Mammary epithelial cell (primary cell): ENCODE data around the gene NFAT5.

Experiments used
- EZH2 ChIP-seq: IDR thresholded peaks from 2 replicates; pipeline ENCODE4 v1.6.1; 2012; ENCODE audit warnings: low read length, inconsistent platforms, borderline replicate concordance
- TF ChIP-seq, protein P1 (sequence below), 2 donors: IDR thresholded peaks in 1 of 2; conservative IDR thresholded peaks in 1 of 2; 2 replicates each; pipeline ENCODE4 v1.5.1; 2011 to 2012; ENCODE audit warnings: inconsistent platforms in 2 of 2, low read length in 2 of 2, mild to moderate bottlenecking in 2 of 2, control low read depth in 1 of 2, low read depth in 1 of 2; ENCODE audit not compliant: insufficient read depth in 1 of 2; ENCODE audit errors: extremely low read depth in 1 of 2

DNA sequence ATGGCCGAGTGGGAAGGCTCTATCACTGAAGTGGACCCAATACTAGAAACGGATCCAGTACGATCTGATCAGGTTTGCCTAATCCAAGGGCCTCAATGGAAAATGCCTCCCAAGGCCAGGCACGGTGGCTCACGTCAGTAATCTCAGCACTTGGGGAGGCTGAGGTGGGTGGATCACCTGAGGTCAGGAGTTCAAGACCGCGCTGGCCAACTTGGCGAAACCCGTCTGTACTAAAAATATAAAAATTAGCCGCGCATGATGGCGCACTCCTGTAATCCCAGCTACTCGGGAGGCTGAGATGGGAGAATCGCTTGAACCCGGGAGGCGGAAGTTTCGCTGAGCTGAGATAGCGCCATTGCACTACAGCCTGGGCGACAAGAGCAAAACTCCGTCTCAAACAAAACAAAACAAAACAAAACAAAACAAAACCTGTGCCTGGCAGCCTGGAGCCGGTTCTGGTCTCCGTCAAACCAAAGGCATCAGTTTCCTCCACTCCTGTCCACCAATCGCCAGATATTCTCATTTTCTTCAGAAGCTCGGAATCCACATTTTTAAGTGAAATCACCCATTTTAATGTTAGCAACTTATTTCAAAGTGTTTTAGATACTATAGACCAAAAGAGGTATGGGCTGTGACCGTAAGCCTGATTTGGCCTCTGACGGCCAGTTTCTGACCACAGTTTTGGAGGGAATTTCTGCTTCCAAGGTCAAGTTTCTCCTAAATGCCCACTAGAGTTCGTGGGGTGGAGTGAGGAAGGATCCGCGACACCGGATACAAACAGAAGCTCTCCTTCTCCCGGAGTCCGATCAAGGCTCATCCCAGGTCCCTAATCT is 159.9 kb downstream of the NFAT5 start:
- TF ChIP-seq, protein P1, sequence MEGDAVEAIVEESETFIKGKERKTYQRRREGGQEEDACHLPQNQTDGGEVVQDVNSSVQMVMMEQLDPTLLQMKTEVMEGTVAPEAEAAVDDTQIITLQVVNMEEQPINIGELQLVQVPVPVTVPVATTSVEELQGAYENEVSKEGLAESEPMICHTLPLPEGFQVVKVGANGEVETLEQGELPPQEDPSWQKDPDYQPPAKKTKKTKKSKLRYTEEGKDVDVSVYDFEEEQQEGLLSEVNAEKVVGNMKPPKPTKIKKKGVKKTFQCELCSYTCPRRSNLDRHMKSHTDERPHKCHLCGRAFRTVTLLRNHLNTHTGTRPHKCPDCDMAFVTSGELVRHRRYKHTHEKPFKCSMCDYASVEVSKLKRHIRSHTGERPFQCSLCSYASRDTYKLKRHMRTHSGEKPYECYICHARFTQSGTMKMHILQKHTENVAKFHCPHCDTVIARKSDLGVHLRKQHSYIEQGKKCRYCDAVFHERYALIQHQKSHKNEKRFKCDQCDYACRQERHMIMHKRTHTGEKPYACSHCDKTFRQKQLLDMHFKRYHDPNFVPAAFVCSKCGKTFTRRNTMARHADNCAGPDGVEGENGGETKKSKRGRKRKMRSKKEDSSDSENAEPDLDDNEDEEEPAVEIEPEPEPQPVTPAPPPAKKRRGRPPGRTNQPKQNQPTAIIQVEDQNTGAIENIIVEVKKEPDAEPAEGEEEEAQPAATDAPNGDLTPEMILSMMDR (conservative IDR thresholded peaks at IDR 0.05 in 1 of 2, IDR thresholded peaks at IDR 0.05 in 1 of 2; ENCODE audit: extremely low read depth in 1 of 2, insufficient read depth in 1 of 2, low read depth in 1 of 2, low read length in 2 of 2) = no peak
- TF ChIP-seq EZH2 = no peak
